Endodermal cell (in vitro differentiated cells): ENCODE measurements around the gene RGS6. TPM values are rescaled to one million over a fixed set of nuclear protein-coding genes. Genes with fewer than 3 reads are reported as not detected.

Source experiments
- DNase-seq: peaks from one replicate; pipeline ENCODE4 v3.0.0-alpha.2; 2017
- H3K27ac ChIP-seq: 2 replicates; pipeline ENCODE4 v1.5.1; 2013; ENCODE audit warnings: mild to moderate bottlenecking, low read depth, low read length, moderate library complexity
- H3K27me3 ChIP-seq: 2 replicates; pipeline ENCODE4 v1.6.1; 2013; ENCODE audit warnings: mild to moderate bottlenecking, low read length, moderate library complexity; ENCODE audit not compliant: insufficient read depth, control insufficient read depth, poor library complexity, severe bottlenecking
- H3K36me3 ChIP-seq: 2 replicates; pipeline ENCODE4 v1.7.0; 2013; ENCODE audit warnings: mild to moderate bottlenecking, low read length, moderate library complexity; ENCODE audit not compliant: control insufficient read depth, insufficient read depth
- H3K4me1 ChIP-seq: one replicate; pipeline ENCODE4 v1.7.0; 2013; ENCODE audit warnings: low read length; ENCODE audit not compliant: control insufficient read depth, insufficient read depth
- H3K4me3 ChIP-seq: 2 replicates; pipeline ENCODE4 v1.5.1; 2013; ENCODE audit warnings: mild to moderate bottlenecking, low read length, moderate library complexity
- H3K9ac ChIP-seq: 2 replicates; pipeline ENCODE4 v1.6.1; 2013; ENCODE audit warnings: mild to moderate bottlenecking, low read length, moderate library complexity; ENCODE audit not compliant: poor library complexity, severe bottlenecking; ENCODE audit errors: extremely low read depth
- H3K9me3 ChIP-seq: 2 replicates; pipeline ENCODE4 v1.6.1; 2013; ENCODE audit warnings: mild to moderate bottlenecking, low read length, moderate library complexity; ENCODE audit not compliant: control insufficient read depth
- H3K27ac Mint-ChIP-seq: 2 replicates; pipeline ENCODE4 v1.8.0; 2020; ENCODE audit warnings: mixed read lengths
- H3K27me3 Mint-ChIP-seq: 2 replicates; pipeline ENCODE4 v1.8.0; 2021; ENCODE audit warnings: mild to moderate bottlenecking, mixed read lengths; ENCODE audit not compliant: insufficient read depth
- H3K36me3 Mint-ChIP-seq: 2 replicates; pipeline ENCODE4 v1.8.0; 2020; ENCODE audit warnings: low read depth, mixed read lengths
- H3K4me1 Mint-ChIP-seq: 2 replicates; pipeline ENCODE4 v1.8.0; 2020; ENCODE audit warnings: mixed read lengths
- H3K4me3 Mint-ChIP-seq: 2 replicates; pipeline ENCODE4 v1.8.0; 2020; ENCODE audit warnings: mild to moderate bottlenecking, moderate library complexity, mixed read lengths
- H3K9me3 Mint-ChIP-seq: 2 replicates; pipeline ENCODE4 v1.8.0; 2020; ENCODE audit warnings: mild to moderate bottlenecking, mixed read lengths
- CTCF ChIP-seq: fragments of 200-600 bp; sonication (generic); conservative IDR thresholded peaks from 2 replicates; pipeline ENCODE4 v1.5.0; 2021; ENCODE audit warnings: antibody characterized with exemption, mild to moderate bottlenecking
- WGBS, 2 experiments: methylation state at CpG; one replicate each; pipeline versions ENCODE4 v1.1.5 to v1.1.7; 2013; ENCODE audit warnings: missing lambda C conversion rate in 2 of 2, mixed read lengths in 1 of 2; ENCODE audit not compliant: insufficient coverage in 1 of 2, insufficient read length in 1 of 2; 5-methylcytosine and 5-hydroxymethylcytosine counted together
- total RNA-seq, 2 donors: library from RNA; stranded (reverse); fragmentation: NEBNext Ultra II Directional in 1 of 2; extraction: Animal tissue kit (Norgen Biotek cat#: 25700) in 1 of 2; gene quantifications; 2 replicates in 1 of 2; 3 replicates in 1 of 2; pipeline ENCODE4 v1.2.1, GENCODE V29; 2021

RGS6 gene
- total RNA-seq, 2 donors from 2014 or later: 10.1 to 16.3 TPM

DNA sequence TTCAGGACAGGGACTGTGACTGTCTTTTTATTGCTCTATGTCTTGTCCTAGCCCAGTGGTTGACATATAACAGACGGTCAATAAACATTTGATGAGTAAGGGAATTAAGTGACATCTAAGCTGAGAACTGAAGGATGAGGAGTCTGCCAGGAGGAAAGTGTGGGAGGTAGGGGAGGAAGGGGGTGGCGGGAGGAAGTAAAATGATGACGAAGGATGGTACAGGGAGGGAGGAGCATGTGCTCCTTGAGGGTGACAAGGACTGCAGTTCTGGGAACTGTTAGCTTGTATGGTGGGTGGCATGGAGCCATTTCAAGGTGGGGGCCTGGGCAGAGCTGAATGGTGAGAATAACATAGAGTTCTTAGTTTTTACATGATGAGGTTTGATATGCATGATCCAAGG, 64.4 kb downstream of the RGS6 start:
- Histone ChIP-seq H3K27ac (no peak overlapping the region), H3K9me3 (peaks cover 8% of the 10 kb centered on the region), H3K9ac (no peak overlapping the region), H3K36me3 (no peaks in the 10 kb centered on the region), H3K4me3 (no peak overlapping the region), H3K4me1 (no peaks in the 10 kb centered on the region), H3K27me3 (no peaks in the 10 kb centered on the region)
- H3K4me3 Mint-ChIP-seq: no peak overlapping the region
- no peaks in the 10 kb centered on the region for H3K4me1 Mint-ChIP-seq
- H3K27me3 Mint-ChIP-seq: no peaks in the 10 kb centered on the region
- DNase-seq: no peak
- H3K27ac Mint-ChIP-seq: no peak overlapping the region
- WGBS, 2 experiments: 97 to 100% methylated on average over 3 of the region's 3 CpGs
- peaks cover 5% of the 10 kb centered on the region for H3K36me3 Mint-ChIP-seq
- peaks cover 5% of the 10 kb centered on the region for H3K9me3 Mint-ChIP-seq
- TF ChIP-seq CTCF: no peak

DNA sequence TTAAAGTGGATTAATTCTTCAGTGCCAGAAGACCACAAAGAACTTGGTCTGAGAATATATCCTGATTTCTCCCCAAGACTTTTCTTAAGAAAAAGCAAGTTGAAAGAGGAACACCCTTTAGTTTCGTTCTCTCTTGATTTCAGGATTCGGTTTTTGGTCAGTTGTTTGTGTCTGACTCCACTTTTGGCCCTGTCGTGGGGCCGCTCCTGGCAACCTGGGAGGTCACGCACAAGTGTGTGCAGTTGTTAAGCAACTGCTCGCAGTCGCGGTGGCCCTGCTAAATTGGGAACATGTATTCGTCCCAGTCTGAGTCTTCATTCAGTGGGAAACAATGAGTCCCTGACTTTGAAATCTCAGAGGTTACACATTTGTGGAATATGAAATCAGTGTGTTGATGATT, 68.7 kb downstream of the RGS6 start:
- Histone ChIP-seq H3K9me3 (peaks cover 8% of the 10 kb centered on the region), H3K27me3 (no peaks in the 10 kb centered on the region), H3K4me3 (no peak overlapping the region), H3K36me3 (no peaks in the 10 kb centered on the region), H3K27ac (no peak overlapping the region), H3K4me1 (no peaks in the 10 kb centered on the region), H3K9ac (no peak overlapping the region)
- H3K36me3 Mint-ChIP-seq: peaks cover 5% of the 10 kb centered on the region
- TF ChIP-seq CTCF: no peak
- no peaks in the 10 kb centered on the region for H3K4me1 Mint-ChIP-seq
- H3K27me3 Mint-ChIP-seq: no peaks in the 10 kb centered on the region
- no peak for DNase-seq
- H3K4me3 Mint-ChIP-seq: no peak overlapping the region
- no peak overlapping the region for H3K27ac Mint-ChIP-seq
- 90 to 93% methylated on average over 9 of the region's 9 CpGs for WGBS, 2 experiments
- peaks cover 5% of the 10 kb centered on the region for H3K9me3 Mint-ChIP-seq

- WGBS, 2 experiments: 90 to 98% methylated on average over 3 of the region's 3 CpGs
- peaks cover 8% of the 10 kb centered on the region for H3K9me3 ChIP-seq
- no peak for DNase-seq
- no peaks in the 10 kb centered on the region for H3K36me3 ChIP-seq
- H3K27me3 Mint-ChIP-seq: no peaks in the 10 kb centered on the region
- H3K27me3 ChIP-seq: no peaks in the 10 kb centered on the region
- H3K4me1 ChIP-seq: no peaks in the 10 kb centered on the region
- H3K4me3 Mint-ChIP-seq: no peak overlapping the region
- no peaks in the 10 kb centered on the region for H3K4me1 Mint-ChIP-seq
- no peak overlapping the region for H3K27ac Mint-ChIP-seq
- H3K36me3 Mint-ChIP-seq: peaks cover 5% of the 10 kb centered on the region
- no peak overlapping the region for H3K9ac ChIP-seq
- no peak for TF ChIP-seq CTCF
- H3K27ac ChIP-seq: no peak overlapping the region
- peaks cover 5% of the 10 kb centered on the region for H3K9me3 Mint-ChIP-seq
- no peak overlapping the region for H3K4me3 ChIP-seq
Measured at GRCh38 chr14:72002731-72003130, 70.5 kb downstream of the RGS6 start.
